NCI-H226 (cell line): ENCODE data around the gene GULP1.

ENCODE experiments used
- DNase-seq: peaks from one replicate; pipeline ENCODE4 v3.0.0-alpha.2; 2015

GULP1 gene

GRCh38 chr2:188610050-188610444 lies 318.4 kb downstream of the GULP1 start:
- DNase-seq = no peak

DNA sequence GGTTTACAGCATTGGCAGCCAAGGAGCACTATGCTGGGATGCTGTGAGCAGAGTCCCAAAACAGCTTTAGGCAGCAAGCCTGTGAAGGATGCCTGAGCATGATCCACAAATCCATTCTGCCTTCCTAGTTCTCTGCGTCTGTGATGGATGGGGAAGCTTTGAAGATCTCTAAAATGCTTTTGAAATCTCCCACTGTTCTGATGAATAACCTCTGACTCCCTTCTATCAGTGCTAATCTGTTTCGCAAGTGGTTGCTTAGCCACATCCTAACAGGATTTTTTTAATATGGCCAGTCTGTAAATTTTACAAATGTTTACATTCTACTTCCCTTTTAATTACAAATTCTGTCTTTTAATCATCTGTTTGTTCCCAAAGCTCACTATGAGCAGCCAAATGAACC lies 319.2 kb downstream of the GULP1 start:
- peak; percentile 32 for DNase-seq

DNA sequence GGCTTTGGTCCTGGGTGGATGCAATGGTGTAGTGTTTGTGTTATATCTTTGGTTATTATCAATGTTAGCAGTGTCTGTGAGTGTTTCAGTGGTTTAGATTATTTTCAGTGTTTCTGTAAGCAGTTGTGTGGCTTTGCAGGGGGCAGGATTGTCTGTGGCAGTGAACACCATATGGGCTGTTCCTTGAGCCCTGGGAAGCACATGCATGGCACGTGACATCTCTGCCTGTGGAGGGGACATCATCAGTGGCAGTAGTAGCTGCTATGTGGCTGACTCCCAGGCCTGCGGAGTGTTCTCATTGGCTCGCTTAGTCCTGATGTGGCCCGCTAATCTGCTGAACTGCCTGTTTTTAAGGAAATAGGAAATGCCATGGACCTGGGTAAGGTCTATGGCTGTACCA lies 327.5 kb downstream of the GULP1 start:
- no peak for DNase-seq

DNA sequence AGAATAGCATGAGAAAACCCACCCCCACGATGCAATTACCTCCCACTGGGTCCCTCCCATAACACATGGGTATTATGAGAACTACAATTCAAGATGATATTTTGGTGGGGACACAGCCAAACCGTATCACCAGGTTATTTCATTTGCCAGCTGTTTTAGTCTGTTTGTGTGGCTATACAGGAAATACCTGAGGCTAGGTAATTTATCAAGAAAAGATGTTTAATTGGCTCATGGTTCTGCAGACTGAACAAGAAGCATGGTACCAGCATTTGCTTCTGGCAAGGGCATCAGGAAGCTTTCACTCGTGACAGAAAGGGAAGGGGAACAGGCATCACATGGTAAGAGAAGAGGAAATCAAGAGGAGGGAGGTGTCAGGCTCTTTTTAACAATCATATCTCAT lies 329.2 kb downstream of the GULP1 start:
- no peak for DNase-seq

- no peak for DNase-seq
Measured at GRCh38 chr2:188622601-188623260, 331.1 kb downstream of the GULP1 start.

- DNase-seq = no peak
Measured at GRCh38 chr2:188623995-188624643, 332.4 kb downstream of the GULP1 start.

DNA sequence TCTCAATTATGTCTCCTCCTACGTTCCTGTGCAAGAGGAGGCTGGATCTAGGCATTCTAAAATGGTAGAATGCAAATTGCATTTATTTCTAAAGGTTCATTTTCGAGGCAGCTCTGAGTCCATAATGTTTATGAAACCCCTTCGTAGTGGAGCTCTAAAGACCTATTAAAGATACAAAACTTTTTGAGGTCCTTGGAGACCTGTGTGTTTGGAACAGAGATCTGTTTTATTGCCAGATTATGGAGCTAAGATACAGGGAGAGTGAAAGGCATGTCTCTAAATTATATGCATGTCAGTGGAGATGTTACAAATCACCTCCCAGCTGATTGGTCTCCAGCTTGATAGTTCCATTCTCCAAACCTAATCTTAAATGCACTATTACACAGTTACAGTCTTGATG lies 335.8 kb downstream of the GULP1 start:
- DNase-seq = no peak

DNA sequence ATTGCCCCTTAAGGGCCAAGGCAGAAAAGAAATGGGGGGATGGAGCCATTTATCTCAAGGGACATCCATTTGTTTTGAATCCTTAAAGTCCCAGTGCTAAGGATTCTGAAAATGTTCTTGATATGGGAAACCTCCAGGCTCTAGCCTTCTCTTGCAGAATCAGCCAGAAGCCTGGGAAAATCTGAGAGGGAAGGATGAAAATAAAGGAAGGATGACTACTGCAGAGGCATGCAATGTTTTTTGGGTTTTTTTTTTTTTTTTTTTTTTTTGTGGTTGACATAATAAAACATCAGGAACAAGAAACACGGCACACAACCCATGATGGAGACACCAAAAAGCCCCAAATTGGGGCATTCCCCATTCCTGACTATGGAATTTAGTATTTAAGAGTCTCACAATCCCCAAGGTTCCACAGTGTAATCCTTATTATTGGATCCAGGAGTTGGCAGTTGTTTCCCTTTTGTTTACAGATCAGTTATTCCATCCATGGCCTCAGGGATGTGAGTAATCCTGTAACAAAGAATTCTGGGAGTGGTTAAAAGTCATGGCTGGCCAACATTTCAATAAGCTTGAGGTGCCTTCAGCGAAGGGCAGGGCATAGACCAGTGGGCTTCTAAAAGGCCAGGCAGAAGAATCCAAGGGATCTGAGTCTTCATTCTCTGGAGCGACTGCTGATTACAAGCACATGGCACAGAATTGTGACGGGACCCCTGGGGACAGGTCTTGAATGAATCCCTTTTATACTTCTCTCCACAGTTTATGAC lies 337.5 kb downstream of the GULP1 start:
- peak; percentile 69 for DNase-seq

DNA sequence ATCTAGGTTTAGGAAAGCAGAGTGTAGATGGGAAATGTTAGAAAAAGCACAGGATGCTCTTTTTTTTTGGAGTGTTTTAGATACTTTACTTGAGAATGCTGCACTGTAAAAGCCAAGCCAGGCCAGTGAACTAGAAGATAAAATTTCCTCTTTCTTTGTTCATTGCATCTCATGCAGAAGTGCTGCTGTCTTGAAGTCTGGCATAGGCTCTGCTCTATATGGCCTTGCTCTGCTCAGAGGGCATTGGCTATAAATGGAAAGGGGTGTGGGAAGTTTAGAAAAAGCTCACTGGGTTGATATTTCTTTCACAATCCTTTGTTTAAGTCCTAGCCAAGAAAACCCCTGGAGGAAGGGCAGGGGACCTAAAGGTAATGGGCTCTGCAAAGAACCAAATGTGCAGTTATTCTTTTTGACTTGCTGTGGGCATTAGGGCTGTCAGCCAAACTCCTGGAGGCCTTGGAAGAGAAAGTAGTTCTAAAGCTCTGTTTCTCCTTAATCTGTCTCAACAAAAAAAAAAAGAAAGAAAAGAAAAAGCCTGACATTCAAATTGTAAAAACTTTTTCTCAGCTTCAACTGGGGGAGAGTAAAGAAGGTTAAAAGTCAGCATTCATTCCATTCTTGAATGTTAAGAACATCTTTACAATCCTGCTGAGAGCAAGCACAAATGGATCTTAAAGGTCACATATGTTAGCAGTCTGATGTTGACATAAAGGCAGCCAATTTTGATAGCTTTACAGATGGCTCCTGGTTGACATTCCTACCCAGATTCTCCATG lies 338.3 kb downstream of the GULP1 start:
- peak; percentile 35 for DNase-seq

GRCh38 chr2:188631037-188631809 lies 339.5 kb downstream of the GULP1 start:
- no peak for DNase-seq

DNA sequence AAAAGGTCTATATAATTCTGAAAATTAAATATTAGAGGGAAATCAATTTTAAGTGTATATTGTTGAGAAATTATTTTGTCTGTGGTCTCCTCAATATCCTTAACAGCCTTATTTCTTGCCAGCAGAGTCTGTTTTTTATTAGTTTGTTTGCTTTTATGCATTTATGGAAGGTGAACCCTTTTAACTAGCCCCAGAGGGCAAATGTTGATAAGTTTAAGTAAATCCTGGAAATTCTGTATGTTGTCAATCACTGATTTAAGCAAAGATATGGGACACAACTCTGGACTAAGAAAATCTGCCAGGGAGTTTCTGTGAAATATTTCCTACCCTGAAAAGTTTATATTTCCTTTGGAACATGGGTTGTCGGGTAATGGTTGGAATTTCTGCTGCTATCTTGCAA lies 343.0 kb downstream of the GULP1 start:
- DNase-seq = no peak
